Measurements from ENCODE around the gene CDC42.

DNA sequence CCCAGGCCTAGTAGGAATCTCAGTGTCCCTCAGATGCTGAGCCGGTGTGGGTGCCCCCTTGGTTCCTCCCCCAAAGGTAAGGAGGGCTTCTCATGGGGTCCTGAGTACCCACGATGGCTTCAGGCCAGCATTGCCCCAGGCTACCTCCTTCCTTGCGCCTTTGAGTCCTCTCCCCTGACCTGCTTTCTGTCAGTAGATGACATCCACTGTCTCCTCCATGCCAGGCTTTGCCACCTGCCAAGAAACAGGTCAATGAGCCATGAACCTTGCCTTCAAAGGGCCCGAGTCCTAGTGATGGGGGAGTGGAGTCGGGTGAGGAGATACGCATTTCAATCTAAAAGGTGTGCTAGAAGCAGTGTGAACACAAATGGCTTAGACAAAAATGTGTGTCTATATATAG, 74.7 kb downstream of the CDC42 start:
- TF ChIP-seq, protein P1, sequence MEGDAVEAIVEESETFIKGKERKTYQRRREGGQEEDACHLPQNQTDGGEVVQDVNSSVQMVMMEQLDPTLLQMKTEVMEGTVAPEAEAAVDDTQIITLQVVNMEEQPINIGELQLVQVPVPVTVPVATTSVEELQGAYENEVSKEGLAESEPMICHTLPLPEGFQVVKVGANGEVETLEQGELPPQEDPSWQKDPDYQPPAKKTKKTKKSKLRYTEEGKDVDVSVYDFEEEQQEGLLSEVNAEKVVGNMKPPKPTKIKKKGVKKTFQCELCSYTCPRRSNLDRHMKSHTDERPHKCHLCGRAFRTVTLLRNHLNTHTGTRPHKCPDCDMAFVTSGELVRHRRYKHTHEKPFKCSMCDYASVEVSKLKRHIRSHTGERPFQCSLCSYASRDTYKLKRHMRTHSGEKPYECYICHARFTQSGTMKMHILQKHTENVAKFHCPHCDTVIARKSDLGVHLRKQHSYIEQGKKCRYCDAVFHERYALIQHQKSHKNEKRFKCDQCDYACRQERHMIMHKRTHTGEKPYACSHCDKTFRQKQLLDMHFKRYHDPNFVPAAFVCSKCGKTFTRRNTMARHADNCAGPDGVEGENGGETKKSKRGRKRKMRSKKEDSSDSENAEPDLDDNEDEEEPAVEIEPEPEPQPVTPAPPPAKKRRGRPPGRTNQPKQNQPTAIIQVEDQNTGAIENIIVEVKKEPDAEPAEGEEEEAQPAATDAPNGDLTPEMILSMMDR (IDR thresholded peaks at IDR 0.05) = no peak
- TF ChIP-seq POLR2A (IDR thresholded peaks at IDR 0.05) = no peak
